GM21619 (cell line): ENCODE data around the gene CCDC34.

Source experiments
- ATAC-seq: cut with Tn5 transposase; IDR thresholded peaks from one replicate; pipeline ENCODE4 v1.9.1; 2021; ENCODE audit not compliant: unreplicated experiment

CCDC34 gene

DNA sequence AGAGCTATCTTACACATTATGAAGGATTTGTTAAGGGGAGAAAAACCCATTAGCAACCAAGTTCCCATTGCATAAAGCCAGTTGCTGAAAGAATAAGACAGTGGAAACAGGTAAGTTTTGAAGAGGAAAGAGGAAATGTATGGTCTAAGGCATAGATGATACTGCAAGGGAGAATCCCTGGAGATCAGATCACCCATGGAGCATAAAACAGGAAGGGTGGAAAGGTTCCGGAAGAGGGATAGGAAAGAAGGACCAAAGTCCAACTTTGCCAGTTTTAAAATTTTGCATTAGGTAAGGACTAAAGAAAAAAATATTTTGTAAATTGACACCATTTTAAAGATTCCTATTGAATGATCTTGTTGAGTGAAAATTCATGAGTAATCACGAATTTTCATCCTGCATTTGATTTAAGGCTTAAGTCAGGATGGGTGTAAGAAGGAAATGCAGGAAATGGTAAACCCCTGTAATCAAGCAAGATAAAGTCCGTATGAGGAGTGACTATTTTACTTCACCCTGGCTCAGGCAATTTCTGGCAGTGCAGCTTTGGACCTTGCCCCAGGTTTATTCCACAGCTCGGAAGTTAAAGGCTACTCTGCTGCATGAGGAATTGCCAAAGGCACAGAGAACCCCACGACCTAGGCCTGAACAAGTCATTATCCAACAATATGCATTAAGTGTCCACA lies 70.9 kb downstream of the CCDC34 start:
- no peak for ATAC-seq

DNA sequence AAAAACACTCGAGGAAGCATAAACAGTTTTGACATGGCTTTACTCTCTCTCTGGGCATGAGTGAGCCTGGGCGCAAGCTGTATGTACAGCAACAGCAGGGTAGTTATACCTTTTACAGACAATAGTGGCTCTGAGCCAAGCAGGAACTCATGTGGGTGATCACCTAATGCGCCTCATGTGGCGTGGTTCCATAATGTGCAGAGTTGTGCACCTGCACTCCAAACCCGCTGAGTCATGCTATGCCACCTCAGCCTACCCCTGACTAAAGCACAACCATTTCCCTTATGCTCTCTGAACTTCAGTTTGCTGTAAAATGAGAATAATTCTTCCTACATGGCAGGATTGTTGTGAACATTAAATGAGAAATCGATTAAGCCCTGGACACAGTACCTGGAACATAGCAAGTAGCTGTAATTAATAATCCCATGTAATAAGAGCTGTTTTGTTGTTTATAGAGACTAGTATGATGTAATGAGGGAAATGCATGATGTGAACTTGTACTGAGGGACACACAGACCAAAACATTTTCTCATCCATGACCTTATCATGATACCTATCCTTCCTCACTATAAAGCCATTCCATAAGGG lies 71.6 kb downstream of the CCDC34 start:
- no peak for ATAC-seq

DNA sequence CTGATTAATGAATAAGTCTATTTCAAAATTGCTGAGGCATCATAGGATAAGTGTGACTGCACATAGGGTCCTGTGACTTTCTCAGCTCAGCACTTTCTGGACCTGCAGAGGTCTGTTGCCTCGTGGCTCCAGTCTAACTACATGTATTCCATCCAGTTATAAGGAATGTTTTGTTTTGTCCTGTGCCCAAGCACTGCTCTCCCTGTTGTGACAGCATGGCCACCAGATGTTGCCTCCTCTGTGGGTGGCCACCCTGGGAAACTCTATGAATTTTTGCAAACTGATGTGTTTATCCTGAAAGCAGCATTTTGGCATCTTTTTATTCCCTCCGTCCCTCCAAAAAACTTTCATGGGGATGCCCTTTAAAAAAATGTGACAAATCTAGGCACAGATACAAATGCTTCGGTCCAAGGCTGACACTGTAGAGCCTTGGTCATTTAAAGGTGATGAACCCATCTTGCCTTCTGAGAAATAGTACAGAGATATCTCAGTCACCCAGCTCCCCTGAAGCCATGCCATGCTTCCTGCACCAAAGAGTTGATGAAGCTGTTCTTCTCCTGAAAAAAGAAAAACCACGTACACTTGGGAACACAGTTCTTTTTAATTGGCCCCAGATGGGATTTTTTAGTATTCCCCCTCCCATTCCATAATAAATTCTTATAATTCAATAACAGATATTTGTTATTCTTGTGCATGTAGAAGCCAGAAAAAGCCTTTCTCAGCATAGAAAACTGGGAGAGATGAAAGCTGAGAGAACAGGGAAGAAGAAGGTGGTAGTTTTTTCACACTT lies 72.6 kb downstream of the CCDC34 start:
- no peak for ATAC-seq
